ENCODE data around the gene DYSF.

The DYSF gene

GRCh38 chr2:71548646-71549425 lies 95.5 kb downstream of the DYSF start:
- Histone ChIP-seq H3K4me3 (ENCODE audit: insufficient read depth, low read depth, low read length) (no peak overlapping the region), H3K27me3 (ENCODE audit: control insufficient read depth, insufficient read depth, low read length, poor library complexity, severe bottlenecking) (no peaks in the 10 kb centered on the region), H3K4me1 (ENCODE audit: control insufficient read depth, insufficient read depth, low read length) (no peaks in the 10 kb centered on the region), H3K36me3 (ENCODE audit: control insufficient read depth, insufficient read depth, low read length) (no peaks in the 10 kb centered on the region), H3K9me3 (ENCODE audit: control insufficient read depth, low read length) (no peaks in the 10 kb centered on the region), H3K27ac (ENCODE audit: insufficient read depth, low read depth, low read length, poor library complexity, severe bottlenecking) (no peak overlapping the region)
- 72 to 73% methylated on average over 21 of the region's 21 CpGs for WGBS, 2 experiments

- no peak overlapping the region for H3K4me3 ChIP-seq (ENCODE audit: insufficient read depth, low read depth, low read length)
- no peaks in the 10 kb centered on the region for H3K27me3 ChIP-seq (ENCODE audit: control insufficient read depth, insufficient read depth, low read length, poor library complexity, severe bottlenecking)
- H3K27ac ChIP-seq (ENCODE audit: insufficient read depth, low read depth, low read length, poor library complexity, severe bottlenecking), result no peak overlapping the region
- WGBS, 2 experiments, result 93 to 95% methylated on average over 11 of the region's 11 CpGs
- no peaks in the 10 kb centered on the region for H3K9me3 ChIP-seq (ENCODE audit: control insufficient read depth, low read length)
- no peaks in the 10 kb centered on the region for H3K4me1 ChIP-seq (ENCODE audit: control insufficient read depth, insufficient read depth, low read length)
- H3K36me3 ChIP-seq (ENCODE audit: control insufficient read depth, insufficient read depth, low read length), result no peaks in the 10 kb centered on the region
Measured at GRCh38 chr2:71550801-71551630, 97.7 kb downstream of the DYSF start.

- WGBS, 2 experiments, result 93 to 95% methylated on average over 9 of the region's 9 CpGs
- H3K27ac ChIP-seq (ENCODE audit: insufficient read depth, low read depth, low read length, poor library complexity, severe bottlenecking), result no peak overlapping the region
Measured at GRCh38 chr2:71551631-71551915, 98.2 kb downstream of the DYSF start.

GRCh38 chr2:71552356-71552755 lies 99.0 kb downstream of the DYSF start:
- H3K27ac ChIP-seq (ENCODE audit: insufficient read depth, low read depth, low read length, poor library complexity, severe bottlenecking), result no peak overlapping the region
- no peaks in the 10 kb centered on the region for H3K27me3 ChIP-seq (ENCODE audit: control insufficient read depth, insufficient read depth, low read length, poor library complexity, severe bottlenecking)
- H3K9me3 ChIP-seq (ENCODE audit: control insufficient read depth, low read length), result no peaks in the 10 kb centered on the region
- H3K4me1 ChIP-seq (ENCODE audit: control insufficient read depth, insufficient read depth, low read length), result no peaks in the 10 kb centered on the region
- WGBS, 2 experiments, result 87 to 90% methylated on average over 6 of the region's 6 CpGs
- H3K36me3 ChIP-seq (ENCODE audit: control insufficient read depth, insufficient read depth, low read length), result no peaks in the 10 kb centered on the region
- H3K4me3 ChIP-seq (ENCODE audit: insufficient read depth, low read depth, low read length), result no peak overlapping the region

More at GRCh38 chr2:71551631-71551915, 98.2 kb downstream of the DYSF start:
- Histone ChIP-seq H3K4me3 (ENCODE audit: insufficient read depth, low read depth, low read length) (no peak overlapping the region), H3K27me3 (ENCODE audit: control insufficient read depth, insufficient read depth, low read length, poor library complexity, severe bottlenecking) (no peaks in the 10 kb centered on the region), H3K36me3 (ENCODE audit: control insufficient read depth, insufficient read depth, low read length) (no peaks in the 10 kb centered on the region), H3K4me1 (ENCODE audit: control insufficient read depth, insufficient read depth, low read length) (no peaks in the 10 kb centered on the region), H3K9me3 (ENCODE audit: control insufficient read depth, low read length) (no peaks in the 10 kb centered on the region)

- H3K9me3 ChIP-seq (ENCODE audit: control insufficient read depth, low read length), result no peaks in the 10 kb centered on the region
- no peaks in the 10 kb centered on the region for H3K36me3 ChIP-seq (ENCODE audit: control insufficient read depth, insufficient read depth, low read length)
- H3K27ac ChIP-seq (ENCODE audit: insufficient read depth, low read depth, low read length, poor library complexity, severe bottlenecking), result no peak overlapping the region
- H3K4me3 ChIP-seq (ENCODE audit: insufficient read depth, low read depth, low read length), result no peak overlapping the region
- H3K27me3 ChIP-seq (ENCODE audit: control insufficient read depth, insufficient read depth, low read length, poor library complexity, severe bottlenecking), result no peaks in the 10 kb centered on the region
- 95% methylated on average over 15 of the region's 15 CpGs for WGBS, 2 experiments
- no peaks in the 10 kb centered on the region for H3K4me1 ChIP-seq (ENCODE audit: control insufficient read depth, insufficient read depth, low read length)
Measured at GRCh38 chr2:71552861-71553301, 99.5 kb downstream of the DYSF start.

GRCh38 chr2:71554028-71554705 lies 100.8 kb downstream of the DYSF start:
- H3K4me3 ChIP-seq (ENCODE audit: insufficient read depth, low read depth, low read length), result no peak overlapping the region
- no peaks in the 10 kb centered on the region for H3K9me3 ChIP-seq (ENCODE audit: control insufficient read depth, low read length)
- H3K36me3 ChIP-seq (ENCODE audit: control insufficient read depth, insufficient read depth, low read length), result no peaks in the 10 kb centered on the region
- H3K27ac ChIP-seq (ENCODE audit: insufficient read depth, low read depth, low read length, poor library complexity, severe bottlenecking), result no peak overlapping the region
- H3K4me1 ChIP-seq (ENCODE audit: control insufficient read depth, insufficient read depth, low read length), result no peaks in the 10 kb centered on the region
- no peaks in the 10 kb centered on the region for H3K27me3 ChIP-seq (ENCODE audit: control insufficient read depth, insufficient read depth, low read length, poor library complexity, severe bottlenecking)
- 93 to 96% methylated on average over 9 of the region's 9 CpGs for whole genome bisulfite sequencing, 2 experiments

GRCh38 chr2:71554706-71555056 lies 101.3 kb downstream of the DYSF start:
- no peaks in the 10 kb centered on the region for H3K4me1 ChIP-seq (ENCODE audit: control insufficient read depth, insufficient read depth, low read length)
- H3K27ac ChIP-seq (ENCODE audit: insufficient read depth, low read depth, low read length, poor library complexity, severe bottlenecking), result no peak overlapping the region
- no peaks in the 10 kb centered on the region for H3K9me3 ChIP-seq (ENCODE audit: control insufficient read depth, low read length)
- H3K4me3 ChIP-seq (ENCODE audit: insufficient read depth, low read depth, low read length), result no peak overlapping the region
- WGBS, 2 experiments, result 94% methylated on average over 2 of the region's 2 CpGs
- H3K27me3 ChIP-seq (ENCODE audit: control insufficient read depth, insufficient read depth, low read length, poor library complexity, severe bottlenecking), result no peaks in the 10 kb centered on the region
- no peaks in the 10 kb centered on the region for H3K36me3 ChIP-seq (ENCODE audit: control insufficient read depth, insufficient read depth, low read length)

GRCh38 chr2:71555798-71556454 lies 102.6 kb downstream of the DYSF start:
- 94% methylated on average over 21 of the region's 21 CpGs for WGBS, 2 experiments
- Histone ChIP-seq H3K36me3 (ENCODE audit: control insufficient read depth, insufficient read depth, low read length) (no peaks in the 10 kb centered on the region), H3K9me3 (ENCODE audit: control insufficient read depth, low read length) (no peaks in the 10 kb centered on the region), H3K4me1 (ENCODE audit: control insufficient read depth, insufficient read depth, low read length) (no peaks in the 10 kb centered on the region), H3K4me3 (ENCODE audit: insufficient read depth, low read depth, low read length) (no peak overlapping the region), H3K27me3 (ENCODE audit: control insufficient read depth, insufficient read depth, low read length, poor library complexity, severe bottlenecking) (no peaks in the 10 kb centered on the region), H3K27ac (ENCODE audit: insufficient read depth, low read depth, low read length, poor library complexity, severe bottlenecking) (no peak overlapping the region)

GRCh38 chr2:71556692-71557250 lies 103.4 kb downstream of the DYSF start:
- H3K4me1 ChIP-seq (ENCODE audit: control insufficient read depth, insufficient read depth, low read length), result no peaks in the 10 kb centered on the region
- no peaks in the 10 kb centered on the region for H3K9me3 ChIP-seq (ENCODE audit: control insufficient read depth, low read length)
- H3K27me3 ChIP-seq (ENCODE audit: control insufficient read depth, insufficient read depth, low read length, poor library complexity, severe bottlenecking), result no peaks in the 10 kb centered on the region
- H3K27ac ChIP-seq (ENCODE audit: insufficient read depth, low read depth, low read length, poor library complexity, severe bottlenecking), result no peak overlapping the region
- WGBS, 2 experiments, result 95 to 96% methylated on average over 5 of the region's 5 CpGs
- H3K36me3 ChIP-seq (ENCODE audit: control insufficient read depth, insufficient read depth, low read length), result no peaks in the 10 kb centered on the region
- H3K4me3 ChIP-seq (ENCODE audit: insufficient read depth, low read depth, low read length), result no peak overlapping the region

All from ectodermal cell (in vitro differentiated cells).